HG03135 (cell line): ENCODE measurements around the gene PAK5.

Source experiments
- ATAC-seq: cut with Tn5 transposase; IDR thresholded peaks from one replicate; pipeline ENCODE4 v1.9.1; 2021; ENCODE audit warnings: mild to moderate bottlenecking, moderate library complexity; ENCODE audit not compliant: unreplicated experiment

PAK5 gene

DNA sequence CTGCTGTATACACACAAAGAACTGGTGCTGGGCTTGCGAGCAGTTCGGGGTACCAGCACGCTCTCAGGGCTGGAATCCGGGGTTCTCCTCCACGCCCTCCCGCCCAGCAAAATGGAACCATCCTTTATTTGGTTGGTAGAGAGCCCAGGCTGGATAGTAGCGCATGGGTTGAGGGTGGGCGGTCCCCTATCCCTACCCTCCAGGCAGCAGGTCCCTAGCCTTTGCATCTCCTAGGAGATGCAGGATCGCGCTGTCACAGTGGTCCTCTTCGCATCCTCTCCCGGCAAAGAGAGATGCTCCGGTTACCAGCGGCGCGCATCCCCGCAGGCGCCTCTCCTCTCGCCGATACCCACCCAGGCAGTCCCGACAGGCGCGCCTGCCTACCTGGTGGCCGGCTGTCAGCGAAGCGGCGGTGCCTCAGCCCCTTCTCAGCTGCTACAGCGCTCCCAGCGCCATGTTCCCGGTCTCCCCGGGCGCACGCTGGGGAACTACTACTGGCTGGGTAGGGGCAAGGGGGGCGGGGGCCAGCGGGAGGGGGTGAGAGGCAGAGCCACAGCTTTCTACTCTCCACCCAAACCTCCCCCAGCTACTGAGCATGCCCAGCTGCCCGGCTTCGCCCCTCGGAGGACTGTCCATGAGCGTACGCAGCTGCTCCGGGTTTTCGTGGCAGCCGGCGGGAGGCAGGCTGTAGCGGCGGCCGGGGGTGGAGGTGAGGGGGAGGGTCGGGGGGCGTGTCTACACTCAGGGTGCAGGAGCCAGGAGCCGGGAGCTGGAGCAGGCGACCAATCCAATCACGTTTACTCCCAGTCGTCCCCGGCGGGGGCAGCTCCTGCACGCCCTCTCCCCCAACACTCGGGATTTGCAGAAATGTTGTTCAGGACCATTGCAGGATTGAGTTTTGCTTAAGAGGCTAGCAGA is at the start of gene PAK5:
Gene PAK5, minus strand, starts transcription at position 699 of the 918 bp plus-strand sequence. CDS start 194,748 bp downstream, outside the sequence.
- no peak for ATAC-seq

DNA sequence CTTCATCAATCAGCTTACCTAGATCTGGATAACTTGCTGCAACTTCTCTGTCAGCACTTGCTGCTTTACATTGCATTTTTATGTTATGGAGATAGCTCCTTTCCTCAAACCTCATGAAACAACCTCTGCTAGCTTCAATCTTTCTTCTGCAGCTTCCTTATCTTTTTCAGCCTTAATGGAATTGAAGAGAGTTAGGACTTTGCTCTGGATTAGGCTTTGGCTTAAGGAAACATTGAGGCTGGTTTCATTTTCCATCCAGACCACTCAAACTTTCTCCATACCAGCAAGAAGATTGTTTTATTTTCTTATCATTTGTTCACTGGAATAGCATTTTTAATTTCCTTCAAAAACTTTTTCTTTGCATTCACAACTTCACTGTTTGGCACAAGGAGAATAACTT is 48.8 kb upstream of the PAK5 start:
- ATAC-seq: no peak

DNA sequence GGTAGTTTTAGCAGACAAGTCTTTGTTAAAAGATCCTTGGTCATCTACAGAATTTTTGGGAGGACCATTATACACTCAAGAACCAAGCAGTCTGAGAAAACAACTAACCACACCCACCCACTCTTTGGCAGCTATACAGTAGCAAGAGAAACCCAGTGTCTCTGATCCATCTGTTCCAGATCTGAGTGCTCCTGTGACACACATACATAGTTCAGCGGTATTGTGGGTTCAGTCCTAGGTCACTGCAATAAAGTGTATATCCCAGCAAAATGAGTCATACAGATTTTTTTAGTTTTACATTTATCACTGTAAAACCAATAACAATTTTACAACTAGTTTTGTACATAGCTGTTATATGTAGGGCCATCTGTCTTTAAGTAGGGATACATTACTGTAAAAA is 47.4 kb upstream of the PAK5 start:
- no peak for ATAC-seq

DNA sequence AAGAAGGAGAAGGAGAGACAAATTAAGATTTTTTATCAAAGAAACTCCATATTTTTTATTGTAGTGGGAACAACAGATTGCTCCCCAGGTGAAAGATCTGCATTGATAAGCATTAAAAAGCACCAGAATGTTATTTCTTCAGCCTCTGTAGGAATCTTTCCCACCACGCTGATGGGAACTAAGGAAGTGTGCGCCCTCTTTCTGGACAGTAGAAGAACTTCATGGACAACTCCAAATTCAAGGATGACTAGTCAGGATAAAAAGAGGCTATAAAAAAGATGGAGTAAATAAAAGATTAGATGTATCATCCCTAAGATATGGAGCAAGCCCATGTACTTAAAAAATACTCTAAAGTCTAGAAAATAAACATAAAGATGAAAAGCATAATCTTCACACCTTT is 45.8 kb upstream of the PAK5 start:
- no peak for ATAC-seq

DNA sequence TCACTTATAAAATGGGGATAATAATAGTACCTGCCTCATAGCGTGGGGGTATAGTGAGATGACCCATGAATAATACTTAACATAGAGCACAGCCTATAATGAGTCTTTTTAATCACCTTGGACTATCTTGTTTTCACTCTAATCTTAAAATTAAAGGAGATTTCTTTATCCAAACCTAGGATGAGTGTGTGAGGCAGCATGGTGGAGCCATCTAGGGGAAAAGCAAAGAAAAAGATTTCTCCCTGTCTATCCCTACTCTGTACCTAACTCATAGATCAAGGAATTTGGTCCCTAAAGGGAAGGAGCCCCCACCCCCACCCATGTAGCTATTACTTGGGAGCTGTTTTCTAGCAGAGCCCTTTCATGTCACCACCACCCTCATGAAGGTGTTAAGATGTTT is 45.2 kb upstream of the PAK5 start:
- no peak for ATAC-seq

DNA sequence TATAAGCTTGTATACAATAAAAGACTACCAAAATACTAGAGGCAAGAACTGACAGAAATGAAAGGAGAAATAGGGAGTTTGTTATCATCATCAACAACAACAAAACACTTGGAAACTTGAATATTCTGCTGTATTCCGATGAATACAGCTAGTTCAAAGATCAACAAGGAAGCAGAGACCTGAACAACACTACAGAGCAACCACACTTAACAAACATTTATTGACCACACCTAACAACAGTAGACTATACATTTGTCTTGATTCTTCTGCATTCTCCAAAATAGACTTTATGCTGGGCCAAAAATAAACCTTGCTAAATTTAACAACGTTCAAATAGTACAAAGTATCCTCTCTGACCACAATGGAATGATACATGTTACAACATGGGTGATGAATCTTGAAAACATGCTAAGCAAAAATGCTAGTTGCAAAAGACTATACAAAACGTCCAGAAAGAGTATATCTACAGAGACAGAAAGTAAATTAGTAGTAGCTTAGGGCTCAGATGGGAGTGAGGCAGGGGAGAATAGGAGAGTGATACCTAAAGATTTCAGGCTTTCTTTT is 39.1 kb upstream of the PAK5 start:
- ATAC-seq: no peak

DNA sequence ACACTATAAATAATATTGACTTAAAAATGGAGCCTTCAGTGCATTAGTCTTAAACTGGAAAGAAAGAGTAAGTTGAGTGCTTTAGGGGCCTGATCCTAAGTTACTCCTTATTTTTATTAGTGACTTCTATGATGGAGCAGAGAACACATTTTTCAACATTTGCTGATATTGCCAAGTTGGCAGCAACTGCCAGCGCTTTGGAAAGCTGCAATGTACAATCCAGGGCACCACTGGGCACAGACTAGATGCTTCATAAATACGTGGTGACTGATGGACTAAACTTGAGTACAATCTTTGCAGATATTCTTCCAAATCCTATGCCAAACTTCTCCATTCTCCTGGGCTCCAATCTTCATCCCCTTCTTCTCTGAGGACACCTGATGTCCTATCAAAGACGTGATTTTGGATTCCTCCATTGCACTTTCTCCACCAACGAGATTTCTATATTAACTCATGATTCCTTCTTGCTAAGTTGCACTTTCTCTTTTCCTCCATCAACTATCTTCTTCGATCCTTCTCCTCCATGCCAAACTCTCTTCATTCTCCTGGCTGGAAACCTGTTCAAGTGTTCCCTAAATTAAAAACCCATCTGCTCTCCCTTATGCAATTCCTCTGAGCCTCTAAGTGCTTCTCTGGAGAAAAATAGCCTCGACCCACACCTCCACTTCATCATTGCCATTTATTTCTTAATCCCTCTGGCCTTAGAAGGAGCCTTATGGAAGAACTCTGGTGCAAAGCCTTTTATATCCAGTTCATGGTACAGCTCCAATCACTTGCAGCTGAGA is 28.5 kb upstream of the PAK5 start:
- ATAC-seq: no peak

DNA sequence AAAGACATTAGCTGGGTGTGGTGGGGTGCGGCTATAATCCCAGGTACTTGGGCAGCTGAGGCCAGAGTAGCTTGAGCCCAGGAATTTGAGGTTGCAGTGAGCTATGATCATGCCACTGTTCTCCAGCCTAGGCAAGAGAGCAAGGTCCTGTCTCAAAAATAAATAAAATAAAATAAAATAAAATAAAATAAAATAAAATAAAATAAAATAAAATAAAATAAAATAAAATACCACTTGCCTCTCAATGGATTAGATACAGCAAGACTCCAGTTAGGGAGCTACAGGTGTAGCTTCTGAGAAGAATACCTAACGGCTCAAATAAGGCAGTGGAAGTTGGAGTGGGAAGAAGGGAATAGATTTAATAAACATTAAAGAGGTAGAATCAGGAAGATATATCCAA is 13.7 kb upstream of the PAK5 start:
- no peak for ATAC-seq

DNA sequence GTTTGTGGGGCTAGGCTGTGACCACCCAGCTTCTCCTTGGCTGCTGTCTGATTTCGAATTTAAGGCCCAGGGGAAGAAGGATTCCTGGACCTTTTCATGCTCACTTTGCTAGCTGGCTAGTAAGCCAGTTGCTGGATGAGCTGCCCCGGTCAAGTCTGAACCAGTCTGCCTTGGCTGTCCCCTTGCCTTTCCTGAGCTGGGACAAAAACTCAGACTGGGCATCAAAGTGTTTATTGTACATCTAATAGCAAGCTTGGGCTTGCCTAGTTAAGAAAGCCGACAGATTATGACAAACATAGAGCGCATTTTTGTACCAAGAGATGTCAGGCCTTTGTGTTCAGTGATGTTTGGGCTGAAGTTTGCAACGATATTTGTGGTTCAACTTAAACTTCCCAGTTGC is 750 bp upstream of the PAK5 start:
- no peak for ATAC-seq

DNA sequence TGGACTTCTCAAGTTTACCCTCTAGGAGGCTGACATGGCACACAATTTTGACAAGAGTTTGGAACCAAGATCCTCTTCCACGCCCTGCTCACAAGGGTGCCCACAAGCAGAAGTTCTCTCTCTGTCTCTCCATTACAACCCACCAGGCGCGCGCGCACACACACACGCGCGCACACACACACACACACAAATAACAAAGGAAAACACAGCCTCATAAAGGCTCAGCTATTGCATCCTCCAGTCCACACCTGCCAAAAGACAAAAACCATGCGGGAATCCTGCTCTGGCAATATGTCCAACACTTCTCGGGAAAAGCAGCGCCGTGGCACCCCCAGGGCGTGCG is 870 bp downstream of the PAK5 start:
- ATAC-seq: no peak

DNA sequence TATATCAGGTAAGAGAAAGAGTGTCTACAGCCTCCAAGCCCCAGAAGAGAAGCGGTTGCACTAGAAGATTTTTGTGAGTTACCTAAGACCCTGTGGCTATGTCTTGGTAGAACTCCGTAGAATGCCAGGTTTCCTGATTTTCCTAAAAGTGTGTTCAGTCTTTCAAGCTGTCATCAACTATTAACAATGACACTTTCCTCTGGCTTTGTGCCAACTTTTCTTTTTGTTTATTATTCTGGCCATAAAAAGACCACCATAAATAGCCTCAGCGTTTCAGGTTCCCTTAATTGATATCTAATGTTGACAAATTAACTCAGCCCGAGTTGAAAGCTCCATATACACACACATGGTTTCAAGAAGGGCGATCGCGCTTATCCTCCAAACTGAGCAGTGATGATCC is 1.2 kb downstream of the PAK5 start:
- ATAC-seq: no peak

DNA sequence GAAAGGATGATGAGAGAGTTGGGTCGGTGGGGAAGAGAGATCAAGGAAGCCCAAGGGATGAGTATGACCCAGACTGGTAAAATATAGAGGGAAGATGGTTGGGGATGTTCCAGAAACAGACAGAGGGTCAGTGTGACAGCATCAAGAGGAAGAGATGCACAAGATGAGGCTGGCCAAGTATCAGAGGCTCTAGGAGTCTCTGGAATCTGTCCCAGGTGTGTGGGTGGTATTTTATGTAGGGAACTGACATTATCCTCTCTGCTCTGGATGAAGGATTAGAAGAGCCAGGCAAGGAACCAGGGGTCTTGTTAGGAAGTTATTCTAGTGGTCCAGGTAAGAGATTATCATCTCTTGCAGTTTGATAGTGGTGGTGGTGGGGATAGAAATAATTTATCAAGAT is 3.6 kb downstream of the PAK5 start:
- no peak for ATAC-seq

DNA sequence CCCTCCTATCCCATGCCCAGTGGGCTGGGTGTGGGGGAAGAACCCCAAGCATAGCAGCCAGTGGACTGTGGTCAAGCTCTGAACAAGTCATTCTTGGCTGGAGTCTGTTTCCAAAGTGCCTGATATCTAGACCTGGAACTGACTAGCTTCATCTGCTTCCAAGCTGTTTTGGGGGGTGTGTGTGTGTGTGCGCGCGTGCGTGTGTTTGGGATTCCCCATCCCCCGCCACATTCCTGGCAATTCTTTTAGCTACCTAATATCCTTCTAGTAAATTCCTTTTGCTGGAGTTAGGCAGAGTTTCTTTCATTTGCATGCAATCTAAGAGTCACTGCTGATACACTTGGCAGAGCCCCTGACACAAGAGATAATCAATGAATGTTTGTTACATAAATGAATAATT is 7.8 kb downstream of the PAK5 start:
- ATAC-seq: no peak

DNA sequence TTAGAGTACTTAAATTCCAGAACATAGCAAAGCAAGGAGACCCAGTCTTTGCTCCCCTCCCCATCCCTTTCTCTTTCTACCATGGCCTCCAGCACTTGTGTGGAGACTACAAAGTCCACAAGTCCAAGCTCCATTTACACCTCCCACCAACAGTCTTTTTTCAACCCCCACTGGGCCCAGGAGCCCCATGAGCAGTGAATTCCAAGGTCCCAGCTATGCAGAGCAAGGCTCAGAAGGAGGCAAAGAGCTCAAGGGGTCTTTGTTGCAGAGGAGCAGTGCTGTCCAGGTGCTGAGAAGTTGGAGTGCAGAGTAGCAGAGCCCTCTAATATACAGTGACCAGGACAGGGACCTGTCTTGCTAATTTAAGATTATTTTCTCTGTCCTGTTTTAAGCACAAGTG is 9.0 kb downstream of the PAK5 start:
- no peak for ATAC-seq

DNA sequence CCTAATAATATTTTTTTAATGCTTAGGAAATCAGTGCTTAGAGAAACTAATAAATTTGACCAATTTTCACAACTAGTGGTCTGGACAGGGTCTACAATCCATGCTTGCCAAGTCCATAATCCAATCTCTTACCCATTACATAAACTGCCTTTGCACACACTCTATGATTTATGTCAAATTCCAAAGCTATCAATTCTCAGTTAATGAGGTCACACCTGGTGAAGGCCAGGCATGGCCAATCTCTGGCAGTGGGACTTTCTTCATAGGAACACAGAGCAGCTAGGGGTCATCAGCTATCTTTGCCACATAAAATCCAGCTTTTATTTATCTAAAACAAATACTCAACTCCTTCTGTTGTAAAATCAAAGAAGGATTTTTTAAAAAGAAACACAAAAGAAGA is 21.2 kb downstream of the PAK5 start:
- no peak for ATAC-seq

DNA sequence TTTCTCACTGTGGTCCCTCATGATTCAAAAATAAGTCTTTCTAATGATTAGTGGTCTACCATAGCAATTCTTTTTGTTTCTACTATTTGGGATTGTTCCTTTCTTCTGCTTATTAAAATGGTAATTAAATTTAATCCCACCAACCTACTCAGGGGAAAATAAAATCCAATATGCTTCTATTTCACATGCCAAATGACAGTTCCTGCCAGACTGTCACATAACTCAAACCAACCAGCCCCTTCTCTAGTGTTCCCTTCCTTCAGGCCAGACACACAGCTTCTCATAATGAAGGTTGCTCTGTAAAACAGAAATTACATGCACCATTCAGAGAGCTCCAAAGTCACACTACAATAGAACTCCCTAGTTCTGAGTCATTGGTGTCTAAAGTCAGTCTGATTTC is 23.2 kb downstream of the PAK5 start:
- ATAC-seq: no peak

DNA sequence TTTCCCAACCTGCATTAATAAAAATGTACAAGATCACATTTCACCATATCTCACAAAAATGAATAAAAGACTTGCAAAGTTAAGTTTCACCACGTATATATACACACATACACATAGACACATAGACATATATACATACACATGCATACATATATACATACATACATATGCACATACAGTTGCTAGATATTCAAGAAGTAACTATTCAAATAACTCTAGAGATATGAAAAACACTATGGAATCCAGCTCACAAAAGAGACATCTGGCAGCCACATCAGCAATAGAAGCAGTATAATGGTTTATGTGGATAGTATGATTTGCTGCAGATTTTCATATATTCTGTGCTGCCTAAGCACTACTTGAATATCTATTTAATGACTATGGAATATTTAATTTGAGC is 28.1 kb downstream of the PAK5 start:
- ATAC-seq: no peak

DNA sequence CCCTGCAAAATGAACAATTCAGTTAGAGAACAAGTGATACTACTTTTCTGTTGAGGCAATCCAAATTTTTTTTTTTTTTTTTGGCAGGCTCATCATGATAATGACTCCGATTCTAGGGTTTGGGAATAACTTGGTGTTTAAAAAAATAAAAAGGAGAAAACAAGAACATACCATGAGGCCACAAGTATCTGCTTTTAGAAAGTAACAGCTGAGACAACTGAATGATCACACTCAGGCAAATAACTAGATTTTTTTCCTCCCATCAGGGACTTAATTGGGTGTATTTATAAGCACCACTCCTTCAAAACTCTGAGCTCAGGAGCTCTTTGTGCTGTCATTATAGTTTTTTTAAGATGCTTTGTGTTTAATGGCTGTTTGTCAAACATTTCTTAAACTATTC is 29.6 kb downstream of the PAK5 start:
- no peak for ATAC-seq

DNA sequence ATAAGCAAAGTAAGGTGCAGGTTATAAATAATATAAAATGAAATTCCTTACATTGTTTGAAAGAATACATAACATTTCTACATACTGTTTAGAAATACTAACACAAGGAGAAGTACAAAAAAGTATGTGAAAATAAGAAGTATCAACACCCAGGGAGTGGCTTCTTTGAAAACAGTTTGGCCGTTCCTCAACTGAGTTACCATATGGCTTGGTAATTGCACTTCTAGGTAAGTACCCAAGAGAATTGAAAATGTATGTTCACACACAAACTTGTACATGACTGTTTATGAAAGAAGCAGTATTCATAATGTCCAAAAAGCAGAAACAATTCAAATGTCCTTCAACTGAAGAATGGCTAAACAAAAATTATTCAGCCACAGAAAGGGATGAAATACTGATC is 30.7 kb downstream of the PAK5 start:
- ATAC-seq: no peak

DNA sequence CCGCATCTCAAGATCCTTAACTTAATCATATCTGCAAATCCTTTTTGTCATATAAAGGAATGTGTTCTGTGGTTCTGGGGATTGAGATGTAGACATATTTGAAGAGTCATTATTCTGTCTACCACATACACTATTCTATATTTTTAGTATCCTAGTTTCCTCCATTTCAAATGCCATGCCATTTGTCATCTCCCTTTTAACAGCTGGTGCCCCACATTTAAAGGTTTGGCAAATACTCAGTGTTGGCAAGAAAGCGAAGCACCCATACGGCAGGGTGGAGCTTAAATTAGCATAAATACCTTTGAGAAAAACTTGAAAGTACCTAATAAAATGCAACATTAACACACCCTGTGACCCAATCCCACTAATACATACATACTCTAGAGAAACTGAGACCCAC is 31.7 kb downstream of the PAK5 start:
- ATAC-seq: no peak

DNA sequence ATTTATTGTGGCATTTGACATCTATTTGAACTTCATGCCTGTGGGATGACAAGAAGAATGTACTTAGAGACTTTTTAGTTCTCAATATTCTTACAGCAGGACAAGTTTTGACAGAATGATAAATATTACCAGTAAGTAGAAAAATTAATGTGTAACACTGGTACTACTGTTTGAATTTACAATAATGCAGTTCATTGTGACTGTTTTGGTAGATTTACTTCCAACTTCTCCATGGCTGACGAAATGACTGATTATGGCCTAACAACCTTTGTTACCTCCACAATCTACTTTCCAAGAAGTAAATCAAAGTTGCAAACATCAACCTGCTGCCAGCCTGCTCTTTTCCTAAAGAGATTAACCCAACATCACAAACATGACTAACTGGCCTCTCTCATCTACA is 38.5 kb downstream of the PAK5 start:
- ATAC-seq: no peak

DNA sequence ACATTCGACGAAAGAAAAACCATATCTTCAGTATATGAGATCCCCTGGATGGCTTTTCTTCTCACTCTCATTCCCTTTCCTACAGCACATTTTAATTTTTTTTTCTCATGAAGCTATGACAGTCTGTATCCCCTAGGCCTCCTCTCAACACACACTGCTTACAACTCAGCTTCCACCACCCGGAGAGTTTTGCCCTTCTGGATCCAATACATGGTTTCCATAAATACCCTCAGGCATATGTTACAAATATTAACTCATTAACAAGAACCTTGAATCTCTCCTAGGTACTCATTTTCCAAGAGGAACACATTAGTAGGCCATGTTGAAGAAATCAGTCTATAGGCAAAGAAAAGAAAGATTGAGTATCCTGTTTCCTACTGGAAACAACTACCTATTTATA is 44.0 kb downstream of the PAK5 start:
- no peak for ATAC-seq
